GM21619 (cell line): Measurements from ENCODE around the gene EIF1B.
"Not testable (repeated sequence)": the region's sequence is repeated elsewhere in the genome, so short reads cannot be mapped to it uniquely, and the experiment has no call there.

Experiments used
- ATAC-seq: cut with Tn5 transposase; IDR thresholded peaks from one replicate; pipeline ENCODE4 v1.9.1; 2021; ENCODE audit not compliant: unreplicated experiment

Gene EIF1B

DNA sequence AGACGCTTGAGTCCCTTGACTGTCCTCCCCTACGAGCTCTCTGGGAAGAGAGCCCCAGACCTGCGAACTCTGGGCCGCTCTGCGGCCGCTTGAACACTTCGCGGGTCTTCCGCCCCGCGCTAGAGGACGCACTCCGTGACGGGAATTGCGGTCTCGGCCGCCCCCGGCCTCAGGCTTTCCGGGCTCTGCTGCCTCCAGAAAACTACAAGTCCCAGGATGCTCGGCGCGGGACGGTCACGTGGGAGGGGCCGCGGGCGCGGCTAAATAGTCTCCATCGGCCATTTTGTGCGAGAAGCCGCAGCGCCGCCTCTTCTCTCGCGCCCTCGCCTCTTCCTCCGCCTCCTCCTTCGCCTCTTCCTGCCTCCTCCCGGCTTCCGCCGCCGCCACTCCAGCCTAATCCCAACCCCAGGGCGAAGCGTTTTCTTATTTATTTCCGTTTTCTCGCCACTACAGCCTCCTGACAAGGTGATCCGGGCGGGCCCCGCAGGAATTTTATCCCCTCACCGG lies at the start of gene EIF1B:
Gene EIF1B (plus strand): TSS at position 290 of the 507 bp plus-strand sequence. CDS start 235 bp downstream, outside the sequence.
- peak; percentile 94 for ATAC-seq

DNA sequence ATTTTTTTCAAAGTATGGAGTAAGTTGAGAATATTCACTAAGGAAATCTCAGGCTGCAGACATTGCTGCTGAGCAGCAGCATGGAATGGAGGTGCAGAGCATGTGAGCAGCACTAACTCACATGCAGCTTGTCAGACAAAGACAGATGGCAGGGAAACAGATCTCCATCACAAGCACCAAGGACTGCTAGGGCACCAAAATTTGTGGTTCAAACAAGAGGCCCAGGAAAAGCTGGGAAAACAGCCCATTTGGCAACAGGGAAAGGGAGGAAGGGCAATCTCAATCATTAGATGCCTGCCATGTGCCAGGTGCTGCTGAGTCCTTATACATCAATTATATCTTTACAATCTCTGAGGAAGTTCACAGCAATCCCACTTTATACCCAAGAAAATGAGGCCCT lies 47.2 kb upstream of the EIF1B start:
- no peak for ATAC-seq

DNA sequence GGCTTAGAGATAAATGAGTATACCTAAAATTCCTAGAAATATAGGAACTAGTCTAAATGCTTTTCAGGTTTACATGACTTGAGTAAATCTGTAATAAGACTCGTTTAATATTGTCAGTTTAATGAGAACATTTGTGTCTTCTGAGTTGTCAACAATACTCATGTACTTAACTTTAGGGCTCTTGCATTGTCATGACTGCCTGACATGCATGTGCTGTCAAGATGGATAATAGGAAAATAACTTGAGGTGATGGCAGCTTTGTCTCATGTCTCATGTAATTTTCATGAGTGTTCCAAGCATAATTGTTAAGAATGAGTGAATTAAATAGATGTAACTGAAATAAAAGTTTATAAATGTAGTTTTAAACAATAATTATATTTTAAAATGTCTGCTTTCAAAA lies 45.1 kb upstream of the EIF1B start:
- ATAC-seq = no peak

DNA sequence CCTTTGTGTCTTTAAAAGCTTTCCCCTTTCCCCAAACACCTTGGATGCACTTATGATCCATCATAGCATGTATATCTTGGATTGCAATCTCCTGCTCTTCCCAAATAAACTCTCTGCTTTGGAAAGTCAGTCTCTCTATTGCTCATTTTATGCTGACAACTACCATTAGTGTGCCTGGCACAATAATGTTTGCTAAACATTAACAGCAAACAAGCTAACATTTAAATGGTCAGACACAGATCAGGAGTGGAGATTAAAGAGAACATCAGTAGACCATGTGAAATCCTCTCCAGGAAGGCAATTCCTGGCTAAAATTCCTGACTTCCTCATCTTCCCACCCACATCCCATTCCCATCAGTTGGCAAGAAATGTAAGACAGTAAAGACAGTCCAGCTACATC lies 44.3 kb upstream of the EIF1B start:
- no peak for ATAC-seq

DNA sequence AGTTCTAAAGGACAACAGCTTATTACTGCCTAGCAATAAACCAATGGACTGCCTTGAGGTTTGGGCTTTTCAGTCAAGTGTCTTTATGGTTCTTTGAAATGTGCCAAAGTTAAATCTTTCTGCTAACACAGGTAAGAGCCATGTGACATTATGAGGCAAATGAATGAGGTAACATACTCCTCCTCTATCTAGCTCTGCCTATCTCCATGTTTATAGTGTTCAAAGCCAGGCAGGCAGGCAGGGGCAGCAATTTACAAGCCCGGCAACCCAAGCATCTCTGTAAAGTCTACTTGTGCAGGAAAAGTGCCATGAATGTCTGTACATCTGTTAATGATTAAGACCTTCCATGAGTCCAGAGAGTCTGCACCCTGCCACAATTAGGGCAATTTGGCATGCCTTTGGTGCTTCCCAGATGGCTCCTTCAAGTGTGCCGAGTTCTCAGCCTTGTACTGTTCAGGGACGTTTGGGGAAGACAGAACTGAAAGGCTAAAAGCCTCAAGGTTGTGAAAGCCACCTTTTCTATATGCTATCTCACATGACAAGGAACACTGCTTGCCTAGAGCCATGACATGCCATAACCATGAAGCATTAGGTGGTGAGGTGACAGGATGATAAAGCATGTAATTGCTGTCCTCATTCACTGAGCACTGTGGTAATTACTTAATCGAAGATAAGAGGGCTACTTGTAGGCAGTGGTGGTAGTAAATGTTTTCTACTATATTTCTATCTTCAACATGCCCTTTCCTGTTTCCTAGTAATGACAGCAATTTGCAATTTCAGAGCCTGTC lies 41.4 kb upstream of the EIF1B start:
- no peak for ATAC-seq

DNA sequence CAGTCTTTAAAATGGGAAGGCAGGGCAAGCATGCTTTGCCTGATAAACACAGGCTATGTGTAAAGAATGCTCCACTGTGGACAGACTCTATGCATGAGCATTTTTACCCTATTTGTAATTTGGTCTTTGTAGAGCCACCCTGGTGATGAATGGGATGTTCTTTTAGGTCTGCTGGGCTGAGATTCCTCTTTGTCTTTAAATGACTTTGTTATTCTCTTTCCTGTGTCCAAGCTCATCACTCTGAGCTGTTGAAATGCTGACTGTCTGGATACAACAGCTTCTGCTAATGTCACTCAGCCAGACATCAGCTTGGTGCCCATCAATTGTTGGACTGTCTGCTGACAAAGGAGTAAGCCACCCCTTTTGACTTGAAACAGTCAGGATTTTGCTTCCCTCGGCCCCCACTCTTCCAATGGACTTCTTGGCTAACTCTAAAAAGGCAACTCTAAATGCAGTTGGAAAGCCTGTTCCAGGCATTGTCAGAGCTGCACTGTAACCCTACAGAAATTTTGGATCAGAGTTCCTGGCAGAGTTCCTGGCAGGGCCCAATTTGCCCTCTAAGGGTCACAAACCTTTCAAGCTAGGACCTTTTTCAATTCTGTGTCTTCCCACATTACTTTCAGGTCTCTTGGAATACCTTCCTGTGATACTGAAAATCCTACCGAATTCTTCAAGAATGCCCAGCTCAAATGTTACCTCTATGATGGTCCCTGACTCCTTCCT lies 40.5 kb upstream of the EIF1B start:
- no peak for ATAC-seq

DNA sequence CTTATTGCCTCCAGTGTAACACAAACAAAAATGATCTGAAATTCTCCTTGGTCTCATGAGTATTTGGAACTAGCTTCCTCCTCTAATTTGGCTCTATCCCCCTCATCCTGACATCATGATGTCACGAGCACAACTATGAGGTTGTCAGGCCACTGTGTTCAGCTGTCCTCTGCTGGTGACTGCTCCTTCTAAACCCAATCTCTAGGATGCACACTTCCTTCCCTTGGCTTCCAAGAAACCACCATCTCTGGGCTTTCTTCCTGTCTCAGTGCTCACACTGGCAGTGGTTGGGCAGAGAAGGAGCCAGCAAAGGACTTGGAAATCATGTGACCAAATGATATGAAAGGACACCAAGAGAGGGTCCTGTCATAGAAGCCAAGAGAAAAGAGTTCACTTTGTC lies 30.7 kb upstream of the EIF1B start:
- no peak for ATAC-seq

DNA sequence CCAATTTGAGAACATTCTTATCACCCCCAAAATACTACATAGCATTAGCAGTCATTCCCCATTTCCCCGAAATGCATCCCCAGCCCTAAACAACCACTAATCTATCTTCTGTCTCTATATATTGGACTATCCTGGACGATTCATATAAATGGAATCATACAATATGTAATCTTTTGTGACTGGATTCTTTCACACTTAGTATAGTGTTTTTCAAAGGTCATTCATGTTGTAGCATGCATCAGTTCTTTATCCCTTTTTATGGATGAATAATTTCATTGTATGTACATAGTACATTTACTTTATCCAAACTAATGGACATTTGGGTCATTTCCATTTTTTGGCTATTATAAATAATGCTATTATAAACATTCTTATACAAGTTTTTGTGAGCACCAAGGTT lies 27.5 kb upstream of the EIF1B start:
- ATAC-seq = no peak

DNA sequence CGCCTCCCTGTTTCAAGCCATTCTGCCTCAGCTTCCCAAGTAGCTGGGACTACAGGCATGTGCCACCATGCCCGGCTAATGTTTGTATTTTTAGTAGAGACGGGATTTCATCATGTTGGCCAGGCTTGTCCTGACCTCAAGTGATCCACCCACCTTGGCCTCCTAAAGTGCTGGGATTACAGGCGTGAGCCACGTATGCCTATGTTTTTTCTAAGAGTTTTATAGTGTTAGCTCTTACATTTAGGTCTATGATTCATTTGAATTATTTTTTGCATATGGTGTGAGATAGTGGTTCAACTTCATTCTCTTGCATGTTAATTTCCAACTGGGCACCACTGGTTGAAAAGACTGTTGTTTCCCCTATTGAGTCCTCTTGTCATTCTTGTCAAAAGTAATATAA lies 26.4 kb upstream of the EIF1B start:
- ATAC-seq = not testable (repeated sequence)

DNA sequence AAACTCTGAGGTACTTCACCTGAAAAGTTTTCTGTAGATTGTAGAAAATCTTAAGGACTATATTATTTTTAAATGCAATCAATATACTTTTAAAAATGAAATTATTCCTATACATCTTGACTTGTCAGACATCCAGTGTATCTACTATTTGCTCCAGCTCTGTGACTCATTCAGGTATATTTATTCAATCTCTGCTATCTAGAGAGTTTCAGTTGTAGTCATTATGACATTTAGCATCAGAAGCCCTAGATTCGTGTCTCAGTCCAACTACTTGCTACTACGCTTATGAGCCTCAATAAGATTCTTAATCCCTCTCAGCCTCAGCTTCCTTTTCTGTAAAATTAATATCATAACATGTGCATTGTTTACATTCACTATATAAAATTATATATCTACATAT lies 22.3 kb upstream of the EIF1B start:
- ATAC-seq = no peak

DNA sequence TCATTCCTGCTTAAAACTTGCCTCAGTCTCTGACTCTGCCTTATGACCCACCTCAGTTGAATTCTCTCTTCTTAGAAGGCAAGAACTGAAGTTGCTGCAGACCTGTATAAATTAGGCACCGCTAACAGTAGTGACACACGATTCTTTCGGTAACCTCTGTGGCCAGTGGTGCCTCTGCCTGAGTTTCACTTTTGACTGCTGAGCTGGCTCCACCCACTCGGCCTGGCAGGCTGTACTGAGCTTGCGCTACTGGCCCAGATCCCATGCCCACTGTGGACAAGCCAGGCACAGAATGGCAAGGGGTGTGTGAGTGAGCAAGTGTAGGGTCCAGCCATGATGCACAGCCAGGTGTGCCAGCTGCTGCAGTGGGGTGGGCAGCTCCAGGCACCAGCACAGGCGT lies 19.1 kb upstream of the EIF1B start:
- ATAC-seq = no peak

DNA sequence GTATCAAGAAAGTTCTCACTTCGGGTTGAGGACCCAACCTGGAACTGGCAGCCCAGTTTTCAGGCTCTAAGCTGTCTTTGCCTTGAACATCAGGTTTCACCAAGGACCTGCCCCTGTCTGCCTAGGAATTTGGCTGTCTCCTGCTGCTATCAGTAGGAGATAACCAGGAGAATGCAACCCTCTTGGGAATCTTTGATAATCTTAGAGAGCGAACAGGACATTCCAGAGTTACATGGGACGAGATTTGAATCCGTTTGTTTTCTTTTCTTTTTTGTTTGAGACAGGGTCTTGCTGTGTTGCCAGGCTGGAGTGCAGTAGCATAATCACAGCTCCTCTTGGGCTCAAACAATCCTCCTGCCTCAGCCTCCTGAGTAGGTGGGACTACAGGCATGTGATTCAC lies 18.0 kb upstream of the EIF1B start:
- no peak for ATAC-seq

DNA sequence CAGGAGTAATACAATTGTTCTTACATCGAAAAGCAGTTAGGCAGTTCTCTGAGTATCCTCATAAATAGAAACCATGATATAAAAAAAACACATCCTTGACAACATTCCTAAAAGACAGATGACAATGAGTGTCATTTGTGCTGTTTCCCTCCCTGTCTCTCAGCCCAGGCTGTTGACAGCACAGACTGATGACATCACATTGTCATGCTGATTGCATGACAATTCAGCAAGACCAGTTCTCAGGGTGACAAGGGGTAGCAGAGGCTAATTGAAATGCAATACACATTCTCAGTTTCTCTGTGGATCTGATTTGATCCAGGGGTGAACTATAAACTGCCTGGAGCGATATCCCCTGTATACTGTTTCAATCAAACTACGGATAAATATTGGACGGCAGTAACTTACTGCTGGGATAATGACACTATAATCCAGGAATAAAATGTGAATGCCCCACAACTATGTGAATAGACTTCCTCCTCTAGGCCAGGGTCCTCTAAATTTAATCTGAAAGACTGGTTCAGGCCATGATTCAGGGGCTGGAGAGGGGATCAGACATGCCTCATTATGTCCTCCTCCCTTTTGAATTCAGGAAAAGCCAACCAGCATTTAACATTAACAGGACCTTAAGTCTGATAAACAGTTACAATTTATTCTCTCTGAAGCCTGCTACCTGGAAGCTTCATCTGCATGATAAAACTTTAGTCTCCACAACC lies 16.7 kb upstream of the EIF1B start:
- ATAC-seq = no peak

DNA sequence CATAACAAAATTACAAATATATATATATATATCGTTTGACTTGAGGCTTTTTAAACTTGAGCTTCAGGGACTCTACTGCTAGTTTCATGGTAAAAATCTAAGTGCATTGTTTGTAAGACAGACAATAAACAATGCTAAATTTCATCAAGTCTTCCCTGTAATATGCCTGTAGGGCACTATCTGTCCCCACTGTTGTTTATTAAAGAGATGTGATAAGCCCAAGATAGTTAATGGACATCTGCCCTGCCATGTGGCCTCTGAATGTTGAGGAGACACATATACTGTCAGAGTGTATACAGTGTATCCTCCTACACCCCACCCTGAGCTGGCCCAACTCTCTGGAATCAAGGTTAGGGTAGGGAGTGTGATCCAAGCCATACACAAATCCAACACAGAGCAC lies 15.1 kb upstream of the EIF1B start:
- no peak for ATAC-seq

DNA sequence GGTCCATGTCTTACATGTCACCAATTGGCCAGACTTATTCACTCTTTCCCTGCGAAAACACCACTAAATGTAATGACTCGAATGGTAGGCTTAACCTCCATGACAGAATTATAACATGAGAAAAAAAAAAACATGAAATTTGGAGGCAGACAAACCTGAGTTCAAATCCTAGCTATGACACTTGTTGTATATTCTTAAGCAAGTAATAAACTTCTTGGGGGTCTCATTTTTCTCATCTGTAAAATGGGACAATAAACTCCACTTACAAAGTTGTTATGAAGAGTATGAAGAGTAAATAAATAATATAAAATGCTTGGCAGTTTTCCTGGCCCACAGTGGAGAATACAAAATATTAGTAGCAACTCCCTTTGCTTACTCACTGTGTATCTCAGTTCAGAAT lies 11.4 kb upstream of the EIF1B start:
- ATAC-seq = no peak

DNA sequence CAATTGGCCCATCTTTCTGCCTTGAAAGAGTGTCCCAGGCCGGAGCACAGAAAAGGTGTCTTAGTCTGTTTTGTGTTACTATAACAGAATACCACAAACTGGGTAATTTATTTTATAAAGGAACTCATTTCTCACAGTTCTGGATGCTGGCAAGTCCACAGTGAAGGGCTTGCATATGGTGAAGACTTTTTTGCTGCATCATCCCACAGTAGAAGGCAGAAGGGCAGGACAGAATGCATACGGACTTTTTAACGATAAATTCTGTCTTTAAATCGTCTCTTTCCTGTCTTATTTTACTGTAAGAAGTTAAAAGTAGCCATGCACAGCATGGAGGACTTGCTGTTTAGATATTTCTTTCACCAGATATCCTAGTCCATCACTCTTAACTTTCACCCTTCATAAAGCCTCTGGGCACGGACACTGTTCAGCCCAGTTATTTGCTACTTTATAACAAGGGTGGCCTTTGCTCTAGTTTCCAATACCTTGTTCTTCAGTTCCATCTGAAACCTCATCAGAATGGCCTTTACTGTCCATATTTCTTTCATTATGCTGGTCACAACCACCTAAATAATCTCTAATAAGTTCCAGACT lies 10.3 kb upstream of the EIF1B start:
- ATAC-seq = no peak

DNA sequence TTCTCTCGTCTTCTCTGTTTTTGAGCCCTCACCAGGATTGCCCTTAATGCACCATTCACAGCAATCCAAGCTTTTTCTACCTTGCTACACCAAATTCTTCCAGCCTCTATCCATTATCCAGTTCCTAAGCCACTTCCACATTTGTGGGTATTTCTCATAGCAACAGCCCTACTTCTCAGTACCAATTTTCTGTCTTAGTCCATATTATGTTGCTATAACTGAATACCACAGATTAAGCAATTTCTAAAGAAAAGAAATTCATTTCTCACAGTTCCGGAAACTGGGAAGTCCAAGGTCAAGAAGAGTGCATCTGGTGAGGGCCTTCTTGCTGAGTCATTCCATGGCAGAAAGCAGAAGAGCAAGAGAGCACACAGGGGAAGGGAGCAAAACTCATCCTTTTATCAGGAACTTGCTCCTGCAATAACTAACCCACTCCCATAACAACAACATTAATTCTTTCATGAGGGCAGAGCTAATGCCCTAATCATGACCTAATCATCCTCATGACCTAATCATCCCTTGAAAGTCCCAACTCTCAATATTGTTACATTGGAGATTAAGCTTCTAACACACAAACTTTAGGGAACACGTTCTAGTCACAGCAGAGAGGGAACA lies 9.7 kb upstream of the EIF1B start:
- ATAC-seq = no peak

DNA sequence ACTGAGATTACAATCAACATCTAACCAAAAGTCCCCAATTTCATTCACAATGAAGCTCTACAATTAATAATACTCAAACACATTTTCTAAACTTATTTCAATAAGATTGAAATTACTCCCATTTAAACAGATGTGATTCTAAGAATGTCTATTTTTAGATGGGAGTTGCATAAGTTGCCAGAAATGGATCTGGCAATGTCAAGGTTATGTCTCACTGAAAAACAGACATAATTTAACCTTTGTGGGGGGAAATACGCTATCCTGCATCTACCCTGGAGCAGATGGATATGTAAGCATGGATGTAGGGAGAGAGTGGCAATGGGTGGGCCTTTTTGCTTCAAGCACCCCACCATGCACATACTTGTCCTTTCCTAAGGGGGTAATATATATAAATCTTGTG lies 6.7 kb upstream of the EIF1B start:
- no peak for ATAC-seq

DNA sequence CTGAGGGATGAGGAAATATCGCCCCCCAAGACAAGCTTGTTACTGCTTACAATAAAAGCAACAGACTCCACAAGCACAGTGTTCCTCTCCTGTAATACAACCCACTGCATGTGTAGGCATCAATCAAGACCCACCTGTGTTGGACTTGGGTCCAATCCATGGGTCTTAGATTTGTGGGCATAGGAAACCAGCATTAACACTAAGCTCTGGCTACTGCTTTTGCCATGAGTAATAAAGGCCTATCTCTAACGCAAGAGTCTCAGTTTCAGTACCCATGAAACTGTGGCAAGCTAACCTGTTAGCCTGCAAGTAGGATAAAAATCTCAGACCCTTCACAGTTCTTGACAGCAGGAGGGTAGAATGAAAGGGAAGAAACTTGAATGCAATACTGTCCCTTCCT lies 5.2 kb upstream of the EIF1B start:
- ATAC-seq = no peak

DNA sequence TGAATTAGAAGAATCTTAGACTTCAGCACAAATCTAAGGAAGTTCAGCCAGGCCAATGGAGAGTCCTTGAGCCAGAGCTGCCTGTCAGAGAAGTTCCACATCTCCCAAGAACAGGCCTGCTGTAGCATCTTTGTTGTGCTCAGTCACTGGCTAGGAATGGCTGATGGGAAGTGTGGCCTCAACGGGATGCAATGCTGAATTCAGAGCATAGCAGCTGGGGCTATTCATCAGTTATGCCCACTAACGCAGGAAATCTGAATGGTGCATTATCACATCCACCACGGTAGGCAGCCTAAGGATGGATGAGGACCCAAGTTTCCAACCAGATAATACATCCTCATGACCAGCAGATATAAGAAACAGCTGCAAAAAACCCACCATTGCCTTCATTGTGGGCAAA lies 3.2 kb upstream of the EIF1B start:
- no peak for ATAC-seq

DNA sequence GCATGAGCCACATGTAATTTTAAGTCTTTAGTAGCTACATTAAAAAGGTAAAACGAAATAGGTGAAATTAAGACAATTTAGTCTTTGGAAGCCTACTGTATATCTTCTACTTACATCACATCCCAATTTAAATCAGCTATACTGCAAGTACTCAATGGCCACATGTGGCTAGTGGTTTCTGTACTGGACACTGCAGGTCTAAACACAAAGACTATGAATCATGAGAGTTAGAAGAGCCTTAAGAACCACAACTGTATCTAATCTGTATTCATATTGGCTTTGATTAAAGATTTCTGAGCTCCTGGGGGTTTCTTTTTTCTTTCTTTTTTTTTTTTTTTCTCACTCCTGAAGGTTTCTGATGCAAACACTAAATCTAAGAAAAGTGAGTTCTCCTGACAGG lies 2.3 kb upstream of the EIF1B start:
- ATAC-seq = no peak
